Measurements from ENCODE around the gene CDCA7. TPM values are rescaled to one million over a fixed set of nuclear protein-coding genes. Genes with fewer than 3 reads are reported as not detected.

CDCA7 gene
- total and polyA plus RNA-seq, 2 donors from 2014 or later: 0.34 to 2.0 TPM

- intact Hi-C loops (cut with DNase I): no loop called here
- Histone ChIP-seq H3K9me3 (ENCODE audit: control insufficient read depth in 2 of 3, insufficient read depth in 1 of 3, low read length in 3 of 3) (no peaks in the 10 kb centered on the region), H3K4me3 (ENCODE audit: low read length in 3 of 3) (peak overlapping the region in 2 of 3 donors; percentile 22 to 32), H3K4me1 (ENCODE audit: control insufficient read depth in 2 of 3, insufficient read depth in 2 of 3, low read depth in 1 of 3, low read length in 3 of 3) (peaks cover 0 to 6% (median 0%) of the 10 kb centered on the region in 3 donors), H3K27ac (ENCODE audit: low read depth in 2 of 2, low read length in 2 of 2) (no peak overlapping the region), H3K27me3 (ENCODE audit: control insufficient read depth, insufficient read depth, low read length) (peaks cover 6% of the 10 kb centered on the region), H3K9ac (ENCODE audit: low read length in 3 of 3) (no peak overlapping the region), H3K36me3 (ENCODE audit: control insufficient read depth in 2 of 3, insufficient read depth in 3 of 3, low read length in 3 of 3) (no peaks in the 10 kb centered on the region)
- TF ChIP-seq CTCF (IDR thresholded peaks at IDR 0.05; ENCODE audit: borderline replicate concordance, extremely low read depth, insufficient read depth): no peak
- FAIRE-seq (no peak), DNase-seq (peak in 3 of 5 donors; percentile 33 to 61 (median 58))
Measured at GRCh38 chr2:173401716-173402326, 47.1 kb downstream of the CDCA7 start.

- intact Hi-C loops (cut with DNase I): no loop called here
- DNase-seq (peak; percentile 82 to 94 (median 89)), FAIRE-seq (peak; percentile 62)
- Histone ChIP-seq H3K4me3 (ENCODE audit: low read length in 3 of 3) (peak overlapping the region in 2 of 3 donors; percentile 22 to 32), H3K36me3 (ENCODE audit: control insufficient read depth in 2 of 3, insufficient read depth in 3 of 3, low read length in 3 of 3) (no peaks in the 10 kb centered on the region), H3K4me1 (ENCODE audit: control insufficient read depth in 2 of 3, insufficient read depth in 2 of 3, low read depth in 1 of 3, low read length in 3 of 3) (peaks cover 0 to 6% (median 0%) of the 10 kb centered on the region in 3 donors), H3K27ac (ENCODE audit: low read depth in 2 of 2, low read length in 2 of 2) (no peak overlapping the region), H3K9ac (ENCODE audit: low read length in 3 of 3) (no peak overlapping the region), H3K9me3 (ENCODE audit: control insufficient read depth in 2 of 3, insufficient read depth in 1 of 3, low read length in 3 of 3) (no peaks in the 10 kb centered on the region), H3K27me3 (ENCODE audit: control insufficient read depth, insufficient read depth, low read length) (peaks cover 6% of the 10 kb centered on the region)
- TF ChIP-seq CTCF (IDR thresholded peaks at IDR 0.05; ENCODE audit: borderline replicate concordance, extremely low read depth, insufficient read depth): peak; percentile 87
Measured at GRCh38 chr2:173402405-173402974, 47.8 kb downstream of the CDCA7 start.

- Histone ChIP-seq H3K9ac (ENCODE audit: low read length in 3 of 3) (no peak overlapping the region), H3K4me3 (ENCODE audit: low read length in 3 of 3) (no peak overlapping the region), H3K4me1 (ENCODE audit: control insufficient read depth in 2 of 3, insufficient read depth in 2 of 3, low read depth in 1 of 3, low read length in 3 of 3) (peaks cover 0 to 6% (median 0%) of the 10 kb centered on the region in 3 donors), H3K27ac (ENCODE audit: low read depth in 2 of 2, low read length in 2 of 2) (no peak overlapping the region), H3K36me3 (ENCODE audit: control insufficient read depth in 2 of 3, insufficient read depth in 3 of 3, low read length in 3 of 3) (no peaks in the 10 kb centered on the region), H3K27me3 (ENCODE audit: control insufficient read depth, insufficient read depth, low read length) (peaks cover 6% of the 10 kb centered on the region), H3K9me3 (ENCODE audit: control insufficient read depth in 2 of 3, insufficient read depth in 1 of 3, low read length in 3 of 3) (no peaks in the 10 kb centered on the region)
- no peak for TF ChIP-seq CTCF (IDR thresholded peaks at IDR 0.05; ENCODE audit: borderline replicate concordance, extremely low read depth, insufficient read depth)
- FAIRE-seq (no peak), DNase-seq (no peak)
- intact Hi-C loops (cut with DNase I): no loop called here
Measured at GRCh38 chr2:173404841-173405750, 50.4 kb downstream of the CDCA7 start.
